ENCODE data around the gene LEF1. TPM values are rescaled to one million over a fixed set of nuclear protein-coding genes. Genes with fewer than 3 reads are reported as not detected.

The LEF1 gene
- total and polyA plus RNA-seq, 2 donors (not counting 3 experiments of a cell fraction or from before 2014, with no cell fraction given), result 0.46 TPM; not detected in 1

- ChIA-PET POLR2A (no interaction called here), CTCF (no interaction called here)
- no peak overlapping the region for H3K4me2 ChIP-seq (ENCODE audit: insufficient read depth, low read length)
- no peaks in the 10 kb centered on the region for H3K9me3 ChIP-seq (replicated peaks; ENCODE audit: control insufficient read depth, insufficient read depth, low read length)
- no TSS peak for BruUV-seq (replicated peaks)
- no peaks in the 10 kb centered on the region for H3K36me3 ChIP-seq (ENCODE audit: control insufficient read depth in 2 of 2, extremely low read depth in 1 of 2, insufficient read depth in 2 of 2, low read length in 2 of 2)
- intact Hi-C loops (cut with micrococcal nuclease) (no loop called here), dilution Hi-C loops (cut with MboI; ENCODE audit: extremely low pct_ligation_motif_present, low sequenced_read_pairs) (no loop called here)
- H3K9ac ChIP-seq (replicated peaks; ENCODE audit: extremely low read depth, insufficient read depth, low read length), result no peak overlapping the region
- H3K4me1 ChIP-seq (ENCODE audit: control insufficient read depth, extremely low read depth, insufficient read depth, low read length), result no peaks in the 10 kb centered on the region
- FAIRE-seq (no peak), DNase-seq (ENCODE audit: low read depth, low spot score) (no peak)
- H3K9me1 ChIP-seq (replicated peaks; ENCODE audit: control insufficient read depth, extremely low read depth, insufficient read depth, low read length), result no peaks in the 10 kb centered on the region
- H3K4me3 ChIP-seq (replicated peaks in 1 of 3; ENCODE audit: insufficient read depth in 1 of 3, low read depth in 1 of 3, low read length in 3 of 3), result no peak overlapping the region
- no peak overlapping the region for H2AFZ ChIP-seq (ENCODE audit: low read depth, low read length)
- no peaks in the 10 kb centered on the region for H3K27me3 ChIP-seq (ENCODE audit: control insufficient read depth in 2 of 2, insufficient read depth in 2 of 2, low read length in 2 of 2)
- H4K20me1 ChIP-seq (replicated peaks; ENCODE audit: control insufficient read depth, extremely low read depth, insufficient read depth, low read length), result no peaks in the 10 kb centered on the region
- H3K79me2 ChIP-seq (ENCODE audit: control insufficient read depth, insufficient read depth, low read length), result no peaks in the 10 kb centered on the region
- H3K27ac ChIP-seq (ENCODE audit: insufficient read depth, low read depth, low read length), result no peak overlapping the region
- TF ChIP-seq POLR2A (IDR thresholded peaks at IDR 0.05; ENCODE audit: low read depth, low read length), result no peak
- TF ChIP-seq, protein P1, sequence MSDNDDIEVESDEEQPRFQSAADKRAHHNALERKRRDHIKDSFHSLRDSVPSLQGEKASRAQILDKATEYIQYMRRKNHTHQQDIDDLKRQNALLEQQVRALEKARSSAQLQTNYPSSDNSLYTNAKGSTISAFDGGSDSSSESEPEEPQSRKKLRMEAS (IDR thresholded peaks at IDR 0.05; ENCODE audit: insufficient read depth, insufficient read length), result no peak
- TF ChIP-seq EZH2 (IDR thresholded peaks at IDR 0.05; ENCODE audit: borderline replicate concordance, low read depth, low read length, severe bottlenecking), result no peak
- TF ChIP-seq GATA2 (IDR thresholded peaks at IDR 0.05; ENCODE audit: insufficient read depth, insufficient read length, low read depth, low read length), result no peak
- no peak for TF ChIP-seq JUN (IDR thresholded peaks at IDR 0.05; ENCODE audit: borderline replicate concordance, insufficient read depth, insufficient read length, low read depth)
- TF ChIP-seq MYC (IDR thresholded peaks at IDR 0.05; ENCODE audit: low read depth, low read length), result no peak
- TF ChIP-seq POLR2AphosphoS5 (IDR thresholded peaks at IDR 0.05; ENCODE audit: insufficient read depth, low read depth, low read length), result no peak
- TF ChIP-seq, protein P2, sequence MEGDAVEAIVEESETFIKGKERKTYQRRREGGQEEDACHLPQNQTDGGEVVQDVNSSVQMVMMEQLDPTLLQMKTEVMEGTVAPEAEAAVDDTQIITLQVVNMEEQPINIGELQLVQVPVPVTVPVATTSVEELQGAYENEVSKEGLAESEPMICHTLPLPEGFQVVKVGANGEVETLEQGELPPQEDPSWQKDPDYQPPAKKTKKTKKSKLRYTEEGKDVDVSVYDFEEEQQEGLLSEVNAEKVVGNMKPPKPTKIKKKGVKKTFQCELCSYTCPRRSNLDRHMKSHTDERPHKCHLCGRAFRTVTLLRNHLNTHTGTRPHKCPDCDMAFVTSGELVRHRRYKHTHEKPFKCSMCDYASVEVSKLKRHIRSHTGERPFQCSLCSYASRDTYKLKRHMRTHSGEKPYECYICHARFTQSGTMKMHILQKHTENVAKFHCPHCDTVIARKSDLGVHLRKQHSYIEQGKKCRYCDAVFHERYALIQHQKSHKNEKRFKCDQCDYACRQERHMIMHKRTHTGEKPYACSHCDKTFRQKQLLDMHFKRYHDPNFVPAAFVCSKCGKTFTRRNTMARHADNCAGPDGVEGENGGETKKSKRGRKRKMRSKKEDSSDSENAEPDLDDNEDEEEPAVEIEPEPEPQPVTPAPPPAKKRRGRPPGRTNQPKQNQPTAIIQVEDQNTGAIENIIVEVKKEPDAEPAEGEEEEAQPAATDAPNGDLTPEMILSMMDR (IDR thresholded peaks at IDR 0.05; ENCODE audit: extremely low read depth in 1 of 2, insufficient read depth in 1 of 2, low read depth in 1 of 2, low read length in 2 of 2), result no peak
- no peak for TF ChIP-seq FOS (IDR thresholded peaks at IDR 0.05; ENCODE audit: borderline replicate concordance, insufficient read depth, low read length)
Observed at GRCh38 chr4:108203377-108203776, 34.6 kb upstream of the LEF1 start.

Data from endothelial cell of umbilical vein (primary cell).